22Rv1 (cell line): ENCODE results near the gene MLLT10.

ENCODE experiments used
- CTCF ChIP-seq: fragments of 450-650 bp; IDR thresholded peaks from 2 replicates; pipeline ENCODE4 v1.5.1; 2017; ENCODE audit warnings: mild to moderate bottlenecking
- ZFX ChIP-seq: fragments of 450-650 bp; IDR thresholded peaks from 2 replicates; pipeline ENCODE4 v1.6.1; 2017; ENCODE audit warnings: antibody characterized with exemption, borderline replicate concordance

GRCh38 chr10:21688870-21689269 lies 154.8 kb downstream of the MLLT10 start:
- TF ChIP-seq CTCF (no peak), ZFX (no peak)
